ENCODE data around the gene RABGAP1L. TPM values are rescaled to one million over a fixed set of nuclear protein-coding genes. Genes with fewer than 3 reads are reported as not detected.
"Not testable (repeated sequence)": the region's sequence is repeated elsewhere in the genome, so short reads cannot be mapped to it uniquely, and the experiment has no call there.

Gene RABGAP1L
- polyA plus RNA-seq, 1 donor: 28.0 TPM

- not testable (repeated sequence) for DNase-seq
Observed at GRCh38 chr1:174238845-174239501, 79.7 kb downstream of the RABGAP1L start.

- DNase-seq: no peak
Observed at GRCh38 chr1:174239541-174239940, 80.2 kb downstream of the RABGAP1L start.

- DNase-seq: no peak
Observed at GRCh38 chr1:174242856-174243255, 83.5 kb downstream of the RABGAP1L start.

GRCh38 chr1:174243451-174244000 lies 84.2 kb downstream of the RABGAP1L start:
- no peak for DNase-seq

GRCh38 chr1:174244017-174244416 lies 84.7 kb downstream of the RABGAP1L start:
- no peak for DNase-seq

- DNase-seq: no peak
Observed at GRCh38 chr1:174247472-174247871, 88.2 kb downstream of the RABGAP1L start.

- no peak for DNase-seq
Observed at GRCh38 chr1:174248041-174248440, 88.7 kb downstream of the RABGAP1L start.

- DNase-seq: not testable (repeated sequence)
Observed at GRCh38 chr1:174256386-174256785, 97.1 kb downstream of the RABGAP1L start.

GRCh38 chr1:174258148-174258550 lies 98.8 kb downstream of the RABGAP1L start:
- peak; percentile 32 for DNase-seq

- peak; percentile 49 for DNase-seq
Observed at GRCh38 chr1:174262349-174263241, 103.3 kb downstream of the RABGAP1L start.

GRCh38 chr1:174265282-174265681 lies 106.0 kb downstream of the RABGAP1L start:
- DNase-seq: no peak

- no peak for DNase-seq
Observed at GRCh38 chr1:174266476-174266875, 107.2 kb downstream of the RABGAP1L start.

GRCh38 chr1:174266991-174267612 lies 107.8 kb downstream of the RABGAP1L start:
- no peak for DNase-seq

- DNase-seq: no peak
Observed at GRCh38 chr1:174269989-174270651, 110.8 kb downstream of the RABGAP1L start.

GRCh38 chr1:174273190-174273589 lies 113.9 kb downstream of the RABGAP1L start:
- no peak for DNase-seq

GRCh38 chr1:174273776-174274175 lies 114.5 kb downstream of the RABGAP1L start:
- no peak for DNase-seq

GRCh38 chr1:174274452-174274851 lies 115.1 kb downstream of the RABGAP1L start:
- DNase-seq: no peak

GRCh38 chr1:174274884-174275283 lies 115.6 kb downstream of the RABGAP1L start:
- no peak for DNase-seq

GRCh38 chr1:174276087-174276486 lies 116.8 kb downstream of the RABGAP1L start:
- DNase-seq: no peak

- no peak for DNase-seq
Observed at GRCh38 chr1:174284052-174284451, 124.7 kb downstream of the RABGAP1L start.

- no peak for DNase-seq
Observed at GRCh38 chr1:174286042-174286441, 126.7 kb downstream of the RABGAP1L start.

Measured in left kidney (tissue), 2 donors.